HEK293T (cell line): ENCODE data around the gene DSCAM.

Source experiments
- CTCF ChIA-PET: fragments of 350-600 bp; formaldehyde crosslinking; extraction: SDS; loops from one replicate; lab custom pipeline; 2021; ENCODE audit warnings: antibody characterized with exemption, inconsistent platforms; lab: Yijun Ruan, JAX
- POLR2A ChIA-PET: fragments of 350-600 bp; formaldehyde crosslinking; extraction: SDS; loops from one replicate; lab custom pipeline; 2020; ENCODE audit warnings: antibody characterized with exemption, inconsistent platforms; lab: Yijun Ruan, JAX
- DNase-seq: peaks from one replicate; pipeline ENCODE4 v3.0.0; 2012; ENCODE audit warnings: mixed read lengths; ENCODE audit errors: extremely low spot score
- ARNT ChIP-seq: fragments of 450-650 bp; IDR thresholded peaks from 2 replicates; pipeline ENCODE4 v1.6.1; 2017; ENCODE audit warnings: mild to moderate bottlenecking
- BHLHE40 ChIP-seq: fragments of 450-650 bp; IDR thresholded peaks from 2 replicates; pipeline ENCODE4 v1.6.1; 2016; ENCODE audit warnings: mild to moderate bottlenecking, moderate library complexity, borderline replicate concordance
- CTBP1 ChIP-seq: fragments of 450-650 bp; IDR thresholded peaks from 2 replicates; pipeline ENCODE4 v1.6.1; 2016; ENCODE audit warnings: borderline replicate concordance
- ELF4 ChIP-seq: fragments of 450-650 bp; IDR thresholded peaks from 2 replicates; pipeline ENCODE4 v1.6.1; 2017; ENCODE audit warnings: antibody characterized with exemption
- FOXA1 ChIP-seq: fragments of 450-650 bp; IDR thresholded peaks from 2 replicates; pipeline ENCODE4 v1.6.1; 2016; ENCODE audit warnings: mild to moderate bottlenecking
- FOXK2 ChIP-seq: fragments of 450-650 bp; IDR thresholded peaks from 2 replicates; pipeline ENCODE4 v1.6.1; 2016; ENCODE audit warnings: mild to moderate bottlenecking
- FOXM1 ChIP-seq: fragments of 450-650 bp; IDR thresholded peaks from 2 replicates; pipeline ENCODE4 v1.6.1; 2017; ENCODE audit warnings: mild to moderate bottlenecking, borderline replicate concordance
- HDGF ChIP-seq: fragments of 450-650 bp; IDR thresholded peaks from 2 replicates; pipeline ENCODE4 v1.6.1; 2017; ENCODE audit warnings: antibody characterized with exemption, borderline replicate concordance
- L3MBTL2 ChIP-seq: fragments of 450-650 bp; conservative IDR thresholded peaks from 2 replicates; pipeline ENCODE4 v1.6.1; 2016; ENCODE audit warnings: mild to moderate bottlenecking
- LEF1 ChIP-seq: fragments of 450-650 bp; IDR thresholded peaks from 2 replicates; pipeline ENCODE4 v1.6.1; 2017; ENCODE audit warnings: mild to moderate bottlenecking, borderline replicate concordance
- NFRKB ChIP-seq: fragments of 450-650 bp; IDR thresholded peaks from 2 replicates; pipeline ENCODE4 v1.6.1; 2016; ENCODE audit warnings: mild to moderate bottlenecking, moderate library complexity
- PKNOX1 ChIP-seq: fragments of 450-650 bp; IDR thresholded peaks from 2 replicates; pipeline ENCODE4 v1.6.1; 2016
- SP1 ChIP-seq: fragments of 450-650 bp; IDR thresholded peaks from 2 replicates; pipeline ENCODE4 v1.6.1; 2017
- SUZ12 ChIP-seq: fragments of 450-650 bp; IDR thresholded peaks from 2 replicates; pipeline ENCODE4 v1.6.1; 2016; ENCODE audit warnings: mild to moderate bottlenecking
- TARDBP ChIP-seq: fragments of 450-650 bp; IDR thresholded peaks from 2 replicates; pipeline ENCODE4 v1.6.1; 2016
- ZNF384 ChIP-seq: fragments of 450-650 bp; IDR thresholded peaks from 2 replicates; pipeline ENCODE4 v1.6.1; 2016

Gene DSCAM

GRCh38 chr21:40489001-40489400 lies 358.0 kb downstream of the DSCAM start:
- TF ChIP-seq L3MBTL2: no peak
- TF ChIP-seq SP1: no peak
- no peak for TF ChIP-seq FOXA1
- TF ChIP-seq PKNOX1: no peak
- TF ChIP-seq TARDBP: no peak
- TF ChIP-seq SUZ12: no peak
- no peak for TF ChIP-seq FOXM1
- TF ChIP-seq CTBP1: no peak
- TF ChIP-seq ZNF384: no peak
- no peak for TF ChIP-seq HDGF
- TF ChIP-seq ARNT: no peak
- TF ChIP-seq FOXK2: no peak
- no peak for TF ChIP-seq ELF4
- TF ChIP-seq LEF1: no peak
- TF ChIP-seq NFRKB: no peak
- POLR2A ChIA-PET: no interaction called here
- no peak for DNase-seq
- CTCF ChIA-PET: no interaction called here

- no peak for DNase-seq
- ChIA-PET POLR2A (no interaction called here), CTCF (no interaction called here)
Measured at GRCh38 chr21:40481764-40482163, 365.2 kb downstream of the DSCAM start.

DNA sequence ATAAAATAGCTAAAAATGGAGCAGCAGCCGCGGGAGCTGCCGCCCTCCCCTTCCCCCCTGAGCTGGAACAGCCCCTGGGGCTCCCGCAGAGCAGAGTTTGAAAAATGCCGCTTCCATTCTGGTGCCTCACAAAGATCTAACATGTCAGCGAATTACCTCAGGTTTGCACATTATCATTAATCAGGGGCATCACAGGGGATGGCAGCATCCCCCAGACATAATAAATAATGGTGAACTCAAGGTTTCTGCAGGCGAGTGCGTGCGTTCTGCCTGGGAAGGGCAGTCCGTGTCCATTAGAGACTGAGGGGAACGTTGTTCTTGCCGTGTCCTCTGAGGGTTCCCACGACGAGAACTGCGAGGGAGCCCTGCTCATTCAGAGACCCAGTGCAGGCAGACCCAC lies 372.4 kb downstream of the DSCAM start:
- ChIA-PET POLR2A (no interaction called here), CTCF (interaction anchor here (0.7 kb wide), 1 partner anchor 515 kb away, joined by 5 read pairs; no protein-coding TSS in a partner anchor)
- no peak for DNase-seq
- TF ChIP-seq FOXK2: no peak
- TF ChIP-seq SUZ12: no peak
- no peak for TF ChIP-seq CTBP1
- no peak for TF ChIP-seq BHLHE40
- TF ChIP-seq FOXM1: no peak
- no peak for TF ChIP-seq HDGF
- no peak for TF ChIP-seq PKNOX1
- no peak for TF ChIP-seq L3MBTL2
- no peak for TF ChIP-seq TARDBP
- TF ChIP-seq NFRKB: no peak
- TF ChIP-seq ZNF384: no peak
- TF ChIP-seq FOXA1: no peak
- no peak for TF ChIP-seq ARNT
- no peak for TF ChIP-seq LEF1

More at GRCh38 chr21:40481764-40482163, 365.2 kb downstream of the DSCAM start:
- TF ChIP-seq FOXM1 (no peak), CTBP1 (no peak), BHLHE40 (no peak), FOXK2 (no peak), LEF1 (no peak), L3MBTL2 (no peak), ZNF384 (no peak), SP1 (no peak), TARDBP (no peak), ARNT (no peak), PKNOX1 (no peak), NFRKB (no peak), SUZ12 (no peak), FOXA1 (no peak), ELF4 (no peak), HDGF (no peak)

DNA sequence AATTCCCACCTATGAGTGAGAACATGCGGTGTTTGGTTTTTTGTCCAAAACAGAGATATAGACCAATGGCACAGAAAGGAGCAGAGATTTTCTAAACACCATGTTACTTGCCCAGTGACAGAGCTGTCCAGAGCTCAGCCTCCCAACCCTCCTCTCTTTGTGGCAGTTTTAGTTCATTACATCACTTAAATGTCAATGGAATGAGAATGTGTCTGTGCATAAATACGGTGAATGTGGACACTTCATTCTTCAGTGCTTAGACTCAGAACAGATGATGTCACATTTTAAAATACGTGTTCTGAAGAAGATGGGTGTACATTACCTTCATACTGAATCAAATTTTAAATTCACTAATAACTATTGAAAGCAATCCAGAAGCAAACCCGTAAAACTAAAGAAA lies 374.9 kb downstream of the DSCAM start:
- ChIA-PET CTCF (no interaction called here), POLR2A (no interaction called here)
- TF ChIP-seq L3MBTL2 (no peak), HDGF (no peak), BHLHE40 (no peak), SUZ12 (no peak), FOXA1 (no peak), FOXK2 (no peak), NFRKB (no peak), PKNOX1 (no peak), ELF4 (no peak), CTBP1 (no peak), ZNF384 (no peak), SP1 (no peak), LEF1 (no peak), FOXM1 (no peak)
- DNase-seq: no peak

GRCh38 chr21:40471103-40471502 lies 375.9 kb downstream of the DSCAM start:
- ChIA-PET POLR2A (no interaction called here), CTCF (interaction anchor here (0.7 kb wide), 1 partner anchor 802 kb away, joined by 3 read pairs; no protein-coding TSS in a partner anchor)
- DNase-seq: no peak
- TF ChIP-seq SUZ12: no peak
- no peak for TF ChIP-seq BHLHE40
- TF ChIP-seq NFRKB: no peak
- TF ChIP-seq ELF4: no peak
- no peak for TF ChIP-seq LEF1
- TF ChIP-seq HDGF: no peak
- no peak for TF ChIP-seq SP1
- no peak for TF ChIP-seq CTBP1
- no peak for TF ChIP-seq FOXA1
- no peak for TF ChIP-seq PKNOX1
- no peak for TF ChIP-seq TARDBP
- no peak for TF ChIP-seq ZNF384
- no peak for TF ChIP-seq ARNT
- no peak for TF ChIP-seq FOXK2
- TF ChIP-seq L3MBTL2: no peak
- no peak for TF ChIP-seq FOXM1
